Calu3 (cell line): ENCODE data around the gene PTPN18. TPM values are rescaled to one million over a fixed set of nuclear protein-coding genes. Genes with fewer than 3 reads are reported as not detected.

Source experiments
- BruUV-seq: library from RNA; stranded (reverse); fragments of 400-500 nt; replicated peaks from 2 replicates; lab custom pipeline; 2021; lab: Mats Ljungman, UMichigan
- CTCF ChIA-PET: fragments of 300-600 bp; sonication (Branson Sonifier 250); formaldehyde crosslinking; loops from one replicate; lab custom pipeline; 2022; ENCODE audit warnings: antibody characterized with exemption; lab: Charles Lee
- DNase-seq: peaks from one replicate; pipeline ENCODE4 v3.0.0; 2022
- H3K27ac Mint-ChIP-seq: one replicate; pipeline ENCODE4 v1.8.0; 2022; ENCODE audit warnings: mixed read lengths; ENCODE audit not compliant: unreplicated experiment
- H3K27me3 Mint-ChIP-seq: one replicate; pipeline ENCODE4 v1.8.0; 2022; ENCODE audit warnings: mixed read lengths; ENCODE audit not compliant: unreplicated experiment
- H3K36me3 Mint-ChIP-seq: one replicate; pipeline ENCODE4 v1.8.0; 2022; ENCODE audit warnings: mild to moderate bottlenecking, moderate library complexity, mixed read lengths; ENCODE audit not compliant: insufficient read depth, unreplicated experiment
- H3K4me1 Mint-ChIP-seq: one replicate; pipeline ENCODE4 v1.8.0; 2022; ENCODE audit warnings: mild to moderate bottlenecking, low read depth, mixed read lengths; ENCODE audit not compliant: unreplicated experiment
- H3K4me3 Mint-ChIP-seq: one replicate; pipeline ENCODE4 v1.8.0; 2022; ENCODE audit warnings: mild to moderate bottlenecking, low read depth, moderate library complexity, mixed read lengths; ENCODE audit not compliant: unreplicated experiment
- H3K9me3 Mint-ChIP-seq: one replicate; pipeline ENCODE4 v1.8.0; 2022; ENCODE audit warnings: low read depth, mixed read lengths; ENCODE audit not compliant: unreplicated experiment
- intact Hi-C: fragments of 100-400 bp; cut with micrococcal nuclease; formaldehyde crosslinking; loops from one replicate; pipeline ENCODE4 v1.10.0; 2022; ENCODE audit not compliant: unreplicated experiment
- total RNA-seq: library from RNA; stranded (reverse); gene quantifications from 2 replicates; pipeline ENCODE4 v1.2.3, GENCODE V29; 2022
- TF ChIP-seq, protein P1 (sequence below): fragments of 200-600 bp; IDR thresholded peaks from one replicate; pipeline ENCODE4 v1.8.0; 2022; ENCODE audit warnings: antibody characterized with exemption; ENCODE audit not compliant: unreplicated experiment

PTPN18 gene
- total RNA-seq, 1 experiment from 2014 or later: 66.0 TPM

DNA sequence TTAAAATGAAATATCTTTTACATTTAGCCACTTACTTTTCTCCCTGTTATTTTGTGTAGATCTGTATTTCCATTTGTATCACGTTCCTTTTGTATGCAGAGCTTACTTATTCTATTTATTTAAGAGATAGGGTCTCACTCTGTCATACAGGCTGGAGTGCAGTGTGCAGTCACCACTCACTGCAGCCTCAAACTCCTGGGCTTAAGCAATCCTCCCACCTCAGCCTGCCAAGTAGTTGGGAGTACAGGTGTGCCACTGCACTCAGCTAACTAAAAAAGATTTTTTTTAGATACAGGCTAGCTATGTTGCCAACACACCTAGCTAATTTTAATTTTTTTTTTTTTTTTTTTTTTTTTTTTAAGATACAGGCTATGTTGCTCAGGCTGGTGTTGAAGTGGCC, 10.9 kb downstream of the PTPN18 start:
- no peak overlapping the region for H3K4me3 Mint-ChIP-seq
- peaks cover 11% of the 10 kb centered on the region for H3K36me3 Mint-ChIP-seq
- intact Hi-C loops: no loop called here
- no TSS peak for BruUV-seq
- CTCF ChIA-PET: no interaction called here
- no peak overlapping the region for H3K27ac Mint-ChIP-seq
- H3K4me1 Mint-ChIP-seq: peaks cover 9% of the 10 kb centered on the region
- TF ChIP-seq, protein P1, sequence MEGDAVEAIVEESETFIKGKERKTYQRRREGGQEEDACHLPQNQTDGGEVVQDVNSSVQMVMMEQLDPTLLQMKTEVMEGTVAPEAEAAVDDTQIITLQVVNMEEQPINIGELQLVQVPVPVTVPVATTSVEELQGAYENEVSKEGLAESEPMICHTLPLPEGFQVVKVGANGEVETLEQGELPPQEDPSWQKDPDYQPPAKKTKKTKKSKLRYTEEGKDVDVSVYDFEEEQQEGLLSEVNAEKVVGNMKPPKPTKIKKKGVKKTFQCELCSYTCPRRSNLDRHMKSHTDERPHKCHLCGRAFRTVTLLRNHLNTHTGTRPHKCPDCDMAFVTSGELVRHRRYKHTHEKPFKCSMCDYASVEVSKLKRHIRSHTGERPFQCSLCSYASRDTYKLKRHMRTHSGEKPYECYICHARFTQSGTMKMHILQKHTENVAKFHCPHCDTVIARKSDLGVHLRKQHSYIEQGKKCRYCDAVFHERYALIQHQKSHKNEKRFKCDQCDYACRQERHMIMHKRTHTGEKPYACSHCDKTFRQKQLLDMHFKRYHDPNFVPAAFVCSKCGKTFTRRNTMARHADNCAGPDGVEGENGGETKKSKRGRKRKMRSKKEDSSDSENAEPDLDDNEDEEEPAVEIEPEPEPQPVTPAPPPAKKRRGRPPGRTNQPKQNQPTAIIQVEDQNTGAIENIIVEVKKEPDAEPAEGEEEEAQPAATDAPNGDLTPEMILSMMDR: no peak
- no peak for DNase-seq
- no peaks in the 10 kb centered on the region for H3K27me3 Mint-ChIP-seq
- H3K9me3 Mint-ChIP-seq: no peaks in the 10 kb centered on the region

- DNase-seq: no peak
- no peaks in the 10 kb centered on the region for H3K27me3 Mint-ChIP-seq
- no peak overlapping the region for H3K4me3 Mint-ChIP-seq
- intact Hi-C loops: no loop called here
- no peak overlapping the region for H3K27ac Mint-ChIP-seq
- H3K9me3 Mint-ChIP-seq: no peaks in the 10 kb centered on the region
- H3K36me3 Mint-ChIP-seq: peaks cover 30% of the 10 kb centered on the region
- BruUV-seq: no TSS peak
- CTCF ChIA-PET: no interaction called here
- TF ChIP-seq, protein P1: no peak
- H3K4me1 Mint-ChIP-seq: peaks cover 19% of the 10 kb centered on the region
Observed at GRCh38 chr2:130368786-130369185, 12.9 kb downstream of the PTPN18 start.

DNA sequence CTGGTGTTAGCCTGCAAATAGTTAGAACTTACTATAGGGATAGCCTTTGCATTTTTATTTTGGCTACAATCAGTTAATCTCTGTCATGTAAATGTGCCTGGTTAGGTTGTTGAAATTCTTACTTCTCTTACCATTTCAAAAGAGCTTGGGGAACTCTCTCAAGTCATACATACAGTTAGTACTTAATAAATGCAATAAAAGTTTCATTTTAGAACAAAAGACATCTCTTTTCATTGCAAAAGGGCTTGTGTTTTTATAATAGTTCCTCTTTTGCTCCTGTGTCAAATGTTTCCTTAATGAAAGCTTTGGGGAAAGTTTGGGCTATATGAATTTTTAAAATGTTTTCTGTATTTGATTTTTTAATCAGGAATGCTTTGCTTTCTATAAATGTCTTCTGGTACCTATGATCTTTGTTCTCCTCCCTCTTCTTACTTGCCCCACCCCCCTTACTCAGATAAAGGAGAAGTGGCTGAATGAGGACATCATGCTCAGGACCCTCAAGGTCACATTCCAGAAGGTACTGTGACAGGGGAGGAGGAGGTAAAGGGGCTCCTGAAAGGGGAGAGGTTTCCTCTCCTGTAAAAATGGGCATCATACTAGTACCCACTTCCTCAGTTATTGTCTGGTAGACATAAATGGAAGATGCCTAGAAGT, 13.6 kb downstream of the PTPN18 start:
- H3K4me3 Mint-ChIP-seq: no peak overlapping the region

GRCh38 chr2:130369965-130370341, 14.1 kb downstream of the PTPN18 start:
- H3K9me3 Mint-ChIP-seq: no peaks in the 10 kb centered on the region
- H3K27me3 Mint-ChIP-seq: no peaks in the 10 kb centered on the region
- CTCF ChIA-PET: no interaction called here
- no TSS peak for BruUV-seq
- H3K36me3 Mint-ChIP-seq: peaks cover 30% of the 10 kb centered on the region
- no peak overlapping the region for H3K27ac Mint-ChIP-seq
- intact Hi-C loops: no loop called here
- peaks cover 26% of the 10 kb centered on the region for H3K4me1 Mint-ChIP-seq
- TF ChIP-seq, protein P1: no peak
- DNase-seq: no peak
- H3K4me3 Mint-ChIP-seq: no peak overlapping the region

More for the DNA sequence above, 13.6 kb downstream of the PTPN18 start:
- no peak overlapping the region for H3K27ac Mint-ChIP-seq
- BruUV-seq: no TSS peak
- no peaks in the 10 kb centered on the region for H3K9me3 Mint-ChIP-seq
- H3K36me3 Mint-ChIP-seq: peaks cover 30% of the 10 kb centered on the region
- intact Hi-C loops: no loop called here
- DNase-seq: no peak
- TF ChIP-seq, protein P1: no peak
- H3K27me3 Mint-ChIP-seq: no peaks in the 10 kb centered on the region
- peaks cover 21% of the 10 kb centered on the region for H3K4me1 Mint-ChIP-seq
- CTCF ChIA-PET: no interaction called here
